Breast epithelium (tissue), 3 donors: ENCODE measurements around the gene SFXN2.

ENCODE experiments used
- CTCF ChIP-seq, 3 donors: fragments of 450-650 bp; IDR thresholded peaks; one replicate each; pipeline ENCODE4 v1.5.1; 2016 to 2017; ENCODE audit warnings: antibody characterized with exemption in 3 of 3, mild to moderate bottlenecking in 3 of 3, moderate library complexity in 3 of 3
- POLR2A ChIP-seq: fragments of 450-650 bp; IDR thresholded peaks from one replicate; pipeline ENCODE4 v1.6.1; 2016; ENCODE audit warnings: antibody characterized with exemption, mild to moderate bottlenecking, moderate library complexity

GRCh38 chr10:102732661-102733060 lies 18.2 kb downstream of the SFXN2 start:
- TF ChIP-seq CTCF (IDR thresholded peaks at IDR 0.05): no peak
- TF ChIP-seq POLR2A: no peak
